Mucosa of stomach (tissue), 1 donor: ENCODE data around the gene ZBTB4.

ENCODE experiments used
- H3K27me3 ChIP-seq: one replicate; pipeline ENCODE4 v1.7.0; 2013; ENCODE audit warnings: mild to moderate bottlenecking, low read length; ENCODE audit not compliant: control insufficient read depth, insufficient read depth
- H3K36me3 ChIP-seq: one replicate; pipeline ENCODE4 v1.7.0; 2013; ENCODE audit warnings: low read length; ENCODE audit not compliant: control insufficient read depth, insufficient read depth
- H3K4me1 ChIP-seq: one replicate; pipeline ENCODE4 v1.7.0; 2013; ENCODE audit warnings: mild to moderate bottlenecking, low read length; ENCODE audit not compliant: control insufficient read depth, insufficient read depth
- H3K4me3 ChIP-seq: one replicate; pipeline ENCODE4 v1.7.0; 2013; ENCODE audit warnings: low read length
- H3K9ac ChIP-seq: one replicate; pipeline ENCODE4 v1.7.0; 2013; ENCODE audit warnings: mild to moderate bottlenecking, low read length, moderate library complexity
- H3K9me3 ChIP-seq: one replicate; pipeline ENCODE4 v1.7.0; 2013; ENCODE audit warnings: mild to moderate bottlenecking, low read length, moderate library complexity; ENCODE audit not compliant: control insufficient read depth
- donor health status: Pancreatic carcinoma.

ZBTB4 gene

DNA sequence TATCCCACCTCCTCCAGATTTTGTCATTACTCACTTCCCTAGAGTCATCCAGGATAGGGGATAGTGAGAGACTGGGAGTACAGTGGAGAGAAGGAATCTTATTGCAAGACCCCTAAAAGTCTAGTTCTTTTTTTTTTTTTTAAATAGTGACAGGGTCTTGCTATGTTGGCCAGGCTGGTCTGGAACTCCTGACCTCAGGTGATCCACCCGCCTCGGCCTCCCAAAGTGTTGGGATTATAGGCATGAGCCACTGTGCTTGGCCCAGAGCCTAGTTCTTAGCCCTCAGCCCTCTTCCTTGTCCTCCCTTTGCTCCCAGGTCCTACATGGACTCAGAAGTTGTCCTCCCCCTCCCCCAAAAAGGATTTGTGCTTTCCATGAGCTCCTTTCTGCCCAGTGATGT lies 37.3 kb downstream of the ZBTB4 start:
- Histone ChIP-seq H3K27me3 (peaks cover 77% of the 10 kb centered on the region), H3K36me3 (no peaks in the 10 kb centered on the region), H3K4me1 (peaks cover 41% of the 10 kb centered on the region), H3K9me3 (no peaks in the 10 kb centered on the region), H3K4me3 (no peak overlapping the region), H3K9ac (no peak overlapping the region)

DNA sequence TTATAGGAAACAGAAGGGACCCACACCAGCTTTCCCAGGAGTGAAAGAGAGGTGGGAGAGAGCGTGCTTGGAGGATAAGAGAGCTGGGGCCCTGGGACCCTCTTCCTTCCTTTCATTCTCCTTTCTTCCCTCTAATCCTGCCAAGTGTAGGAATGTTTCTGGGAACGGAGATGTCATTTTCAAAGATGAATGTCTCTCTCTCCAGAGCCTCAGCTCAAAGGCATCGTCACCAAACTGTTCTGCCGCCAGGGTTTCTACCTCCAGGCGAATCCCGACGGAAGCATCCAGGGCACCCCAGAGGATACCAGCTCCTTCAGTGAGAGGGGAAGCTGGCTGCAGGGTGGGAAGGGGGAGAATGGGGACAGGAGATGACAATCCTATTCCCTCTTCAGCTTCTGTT lies 38.2 kb downstream of the ZBTB4 start:
- Histone ChIP-seq H3K27me3 (peaks cover 68% of the 10 kb centered on the region), H3K4me3 (no peak overlapping the region), H3K9ac (no peak overlapping the region), H3K36me3 (no peaks in the 10 kb centered on the region), H3K9me3 (no peaks in the 10 kb centered on the region), H3K4me1 (peaks cover 43% of the 10 kb centered on the region)

DNA sequence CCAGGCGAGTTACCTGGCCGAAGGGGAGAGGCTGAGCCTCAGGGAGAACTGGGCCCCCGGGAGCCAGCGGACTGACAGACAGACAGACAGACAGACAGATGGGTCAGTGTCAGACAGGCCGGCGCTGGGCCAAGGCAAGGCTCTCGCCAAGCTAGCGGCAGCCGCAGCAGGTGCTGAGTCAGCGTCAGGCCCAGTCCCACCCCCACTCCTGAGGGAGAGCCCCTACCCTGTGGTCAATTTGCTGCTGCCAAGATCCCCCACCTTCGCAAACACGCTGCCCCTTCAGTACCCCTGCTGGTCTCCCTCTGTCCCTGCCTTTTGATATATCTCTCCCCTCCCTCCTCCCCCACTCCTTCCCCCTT lies 38.6 kb downstream of the ZBTB4 start:
- Histone ChIP-seq H3K4me1 (peaks cover 43% of the 10 kb centered on the region), H3K9me3 (no peaks in the 10 kb centered on the region), H3K9ac (no peak overlapping the region), H3K4me3 (no peak overlapping the region), H3K36me3 (no peaks in the 10 kb centered on the region), H3K27me3 (peaks cover 68% of the 10 kb centered on the region)

DNA sequence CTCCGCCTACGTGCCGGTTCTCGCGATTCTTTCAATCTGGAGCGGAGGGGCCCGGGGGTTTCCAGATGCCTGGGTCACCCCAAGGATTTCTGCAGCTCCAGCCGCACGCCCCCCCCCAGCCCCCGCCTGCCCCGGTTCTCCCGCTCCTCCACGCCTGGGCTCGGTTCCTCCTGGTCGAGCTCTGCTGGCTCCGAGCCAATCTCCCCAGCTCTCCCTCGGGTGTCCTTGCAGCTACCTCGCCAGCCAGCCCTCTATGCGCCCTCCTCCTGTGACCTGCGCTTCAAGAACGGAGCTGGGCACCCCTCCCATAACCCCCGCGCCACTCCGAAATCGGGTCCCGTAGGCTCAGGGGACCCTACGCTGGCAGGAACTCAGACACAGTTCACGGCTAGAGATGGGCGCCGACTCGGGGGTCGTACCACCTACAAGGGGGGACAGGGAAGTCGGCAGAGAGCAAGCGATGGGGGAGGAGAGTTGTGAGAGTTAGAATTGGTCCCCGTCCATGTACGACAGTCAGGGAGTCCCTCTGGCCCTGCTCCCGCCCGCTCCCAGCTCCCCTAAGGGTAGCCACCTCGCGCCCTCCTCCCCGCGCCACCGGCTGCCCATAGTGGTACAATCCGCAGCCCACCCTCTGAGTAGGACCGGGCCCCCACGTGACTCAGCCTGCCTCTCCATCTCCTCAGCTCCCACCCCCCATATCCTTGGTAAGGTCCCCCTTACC lies 39.2 kb downstream of the ZBTB4 start:
- Histone ChIP-seq H3K36me3 (no peaks in the 10 kb centered on the region), H3K9me3 (no peaks in the 10 kb centered on the region), H3K27me3 (peaks cover 69% of the 10 kb centered on the region), H3K4me1 (peaks cover 42% of the 10 kb centered on the region), H3K9ac (no peak overlapping the region), H3K4me3 (no peak overlapping the region)

DNA sequence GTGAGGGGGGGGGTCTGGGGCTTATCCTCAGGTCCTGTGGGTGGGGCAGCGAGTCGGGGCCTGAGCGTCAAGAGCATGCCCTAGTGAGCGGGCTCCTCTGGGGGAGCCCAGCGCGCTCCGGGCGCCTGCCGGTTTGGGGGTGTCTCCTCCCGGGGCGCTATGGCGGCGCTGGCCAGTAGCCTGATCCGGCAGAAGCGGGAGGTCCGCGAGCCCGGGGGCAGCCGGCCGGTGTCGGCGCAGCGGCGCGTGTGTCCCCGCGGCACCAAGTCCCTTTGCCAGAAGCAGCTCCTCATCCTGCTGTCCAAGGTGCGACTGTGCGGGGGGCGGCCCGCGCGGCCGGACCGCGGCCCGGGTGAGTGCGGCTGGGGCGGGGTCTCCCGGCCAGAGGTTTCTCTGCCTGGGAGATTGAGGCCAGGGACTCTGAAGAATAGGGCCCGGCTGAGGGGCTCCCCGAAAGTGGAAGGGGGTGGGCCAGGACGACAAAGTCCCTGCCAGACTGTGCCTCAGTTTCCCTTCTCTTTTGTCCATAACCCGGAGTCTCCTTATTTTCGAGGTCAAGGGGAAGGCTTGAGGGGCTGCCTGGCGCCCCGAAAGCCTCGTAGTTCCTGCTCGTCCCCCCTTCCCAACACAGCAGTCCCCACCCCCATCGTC lies 39.8 kb downstream of the ZBTB4 start, which contains the start of gene FGF11:
FGF11 (plus strand) TSS at position 51 of the 651 bp plus-strand sequence; CDS start at position 160, 109 bp downstream.
- Histone ChIP-seq H3K4me1 (peaks cover 42% of the 10 kb centered on the region), H3K9me3 (no peaks in the 10 kb centered on the region), H3K9ac (no peak within 1 kb of the TSS), H3K27me3 (peaks cover 66% of the 10 kb centered on the region), H3K4me3 (peak within 1 kb of the TSS; percentile 21), H3K36me3 (no peaks in the 10 kb centered on the region)

DNA sequence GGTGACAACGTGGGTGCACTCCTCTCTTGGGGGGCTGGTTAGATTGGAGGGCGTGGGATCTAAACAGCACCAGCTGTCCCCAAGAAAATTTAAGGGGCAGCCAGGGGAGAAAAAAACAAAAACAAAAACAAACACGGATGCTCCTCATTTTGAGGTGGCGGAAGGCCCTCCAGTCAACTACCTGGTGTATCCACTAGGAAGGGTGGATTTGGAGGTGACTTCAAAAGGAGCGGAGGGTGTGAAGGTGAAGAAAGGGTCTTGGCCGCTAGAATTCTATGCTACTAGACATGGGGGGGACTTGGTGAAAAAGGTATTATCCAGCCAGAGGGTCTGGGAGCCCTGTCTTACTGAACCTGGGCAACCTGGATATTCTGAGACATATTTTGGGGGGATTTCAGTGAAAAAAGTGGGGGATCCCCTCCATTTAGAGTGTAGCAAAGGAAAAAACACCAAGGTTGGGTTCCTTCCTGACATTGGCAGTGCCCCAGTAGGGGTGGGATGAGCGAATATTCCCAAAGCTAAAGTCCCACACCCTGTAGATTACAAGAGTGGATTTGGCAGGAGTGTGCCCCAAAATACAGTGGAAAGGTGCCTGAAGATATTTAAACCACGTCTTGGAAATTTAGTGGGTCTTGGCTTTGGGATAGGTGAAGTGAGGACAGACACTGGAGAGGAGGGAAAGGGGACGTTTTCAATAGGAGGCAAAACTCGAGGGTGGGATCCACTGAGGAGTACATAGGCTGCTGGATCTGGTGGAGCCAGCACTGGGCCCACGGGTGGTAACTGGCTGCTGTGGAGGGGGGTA lies 40.6 kb downstream of the ZBTB4 start:
- Histone ChIP-seq H3K9me3 (no peaks in the 10 kb centered on the region), H3K36me3 (no peaks in the 10 kb centered on the region), H3K27me3 (peaks cover 66% of the 10 kb centered on the region), H3K4me3 (no peak overlapping the region), H3K9ac (no peak overlapping the region), H3K4me1 (peaks cover 42% of the 10 kb centered on the region)

DNA sequence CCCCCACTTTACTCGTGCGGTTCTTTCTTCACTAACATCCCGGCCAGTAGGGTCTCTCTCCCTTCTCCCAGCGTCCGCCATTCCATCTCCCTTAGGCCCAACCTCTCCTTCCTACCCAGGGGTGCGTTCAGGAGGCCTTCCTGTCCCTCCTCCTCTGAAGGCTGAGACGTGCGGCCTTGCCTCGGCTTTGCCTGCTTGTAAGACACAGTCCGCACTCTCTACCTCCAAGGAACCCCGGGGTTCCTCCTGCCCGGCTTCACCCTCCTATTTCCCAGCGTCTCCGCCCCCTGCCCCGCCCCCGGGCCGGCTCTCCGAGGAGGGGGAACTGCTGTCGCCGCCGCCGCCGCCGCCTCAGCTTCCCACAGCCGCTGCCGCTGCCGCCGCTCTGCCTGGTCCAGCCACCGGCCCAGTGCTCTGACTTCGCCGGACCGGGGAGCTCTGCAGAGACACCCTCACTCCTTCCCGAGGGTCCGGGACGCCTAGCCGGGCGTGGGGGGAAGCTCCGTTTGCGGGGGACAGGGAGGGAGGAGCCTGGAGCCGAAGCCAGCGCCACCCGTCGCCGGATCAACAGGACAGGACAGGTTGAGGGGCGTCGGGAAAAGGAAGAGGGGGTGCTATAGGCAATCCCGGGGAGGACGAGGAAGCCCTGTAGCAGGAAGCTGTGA lies 41.3 kb downstream of the ZBTB4 start:
- H3K4me3 ChIP-seq = no peak overlapping the region
- peaks cover 42% of the 10 kb centered on the region for H3K4me1 ChIP-seq
- H3K9ac ChIP-seq = peak overlapping the region; percentile 17
- H3K9me3 ChIP-seq = no peaks in the 10 kb centered on the region
- H3K27me3 ChIP-seq = peaks cover 65% of the 10 kb centered on the region
- H3K36me3 ChIP-seq = no peaks in the 10 kb centered on the region

DNA sequence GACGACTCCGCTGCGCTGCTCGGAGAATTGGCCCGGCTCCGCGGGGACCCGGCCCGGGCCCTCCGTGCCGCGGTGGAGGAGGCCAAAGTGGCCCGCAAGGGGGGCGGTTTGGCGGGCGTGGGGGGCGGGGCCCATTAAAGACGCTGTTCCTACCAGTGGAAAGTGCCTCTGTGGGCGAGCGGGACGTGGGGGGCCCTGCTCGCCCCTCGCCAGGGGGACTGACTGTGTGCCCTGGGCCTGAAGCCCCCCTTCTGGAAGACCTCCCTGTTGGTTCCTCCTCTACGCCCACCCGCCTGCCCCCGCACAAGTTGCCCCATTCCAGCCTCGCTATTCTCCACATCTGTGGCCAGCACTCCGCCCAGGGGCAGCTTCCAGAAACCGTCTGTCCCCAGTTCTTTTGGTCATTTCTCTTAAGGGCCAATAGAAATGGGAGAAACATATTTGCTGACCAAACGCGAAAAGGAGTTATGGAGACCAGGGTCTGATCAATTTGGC lies 42.0 kb downstream of the ZBTB4 start:
- H3K27me3 ChIP-seq = peaks cover 59% of the 10 kb centered on the region
- H3K36me3 ChIP-seq = no peaks in the 10 kb centered on the region
- peak overlapping the region; percentile 85 for H3K9ac ChIP-seq
- H3K4me3 ChIP-seq = no peak overlapping the region
- no peaks in the 10 kb centered on the region for H3K9me3 ChIP-seq
- peaks cover 42% of the 10 kb centered on the region for H3K4me1 ChIP-seq

DNA sequence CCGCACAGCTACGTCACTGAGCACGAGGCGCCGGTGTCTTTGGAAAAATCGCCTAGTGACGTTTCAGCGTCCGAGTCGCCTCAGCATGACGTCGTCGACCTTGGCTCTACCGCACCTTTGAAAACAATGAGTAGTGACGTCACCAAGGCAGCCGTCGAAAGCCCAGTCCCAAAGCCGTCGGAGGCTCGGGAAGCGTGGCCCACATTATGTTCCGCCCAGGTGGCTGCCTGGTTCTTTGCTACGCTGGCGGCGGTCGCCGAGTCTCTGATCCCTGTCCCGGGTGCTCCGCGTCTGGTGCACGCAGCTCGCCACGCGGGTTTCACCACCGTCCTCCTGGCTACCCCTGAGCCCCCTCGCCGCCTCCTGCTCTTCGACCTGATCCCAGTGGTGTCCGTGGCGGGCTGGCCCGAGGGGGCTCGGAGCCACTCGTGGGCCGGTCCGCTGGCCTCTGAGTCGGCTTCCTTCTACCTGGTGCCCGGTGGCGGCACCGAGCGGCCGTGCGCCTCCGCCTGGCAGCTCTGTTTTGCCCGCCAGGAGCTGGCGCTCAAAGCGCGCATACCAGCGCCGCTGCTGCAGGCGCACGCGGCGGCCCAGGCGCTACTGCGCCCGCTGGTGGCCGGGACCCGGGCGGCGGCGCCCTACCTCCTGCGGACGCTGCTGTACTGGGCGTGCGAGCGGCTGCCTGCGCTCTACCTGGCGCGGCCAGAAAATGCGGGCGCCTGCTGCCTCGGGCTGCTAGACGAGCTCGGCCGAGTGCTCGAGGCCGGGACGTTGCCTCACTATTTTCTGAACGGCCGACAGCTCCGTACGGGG lies 42.7 kb downstream of the ZBTB4 start:
- Histone ChIP-seq H3K4me3 (peak overlapping the region; percentile 72), H3K9me3 (no peaks in the 10 kb centered on the region), H3K4me1 (peaks cover 42% of the 10 kb centered on the region), H3K27me3 (peaks cover 55% of the 10 kb centered on the region), H3K36me3 (no peaks in the 10 kb centered on the region), H3K9ac (peak overlapping the region; percentile 85)

DNA sequence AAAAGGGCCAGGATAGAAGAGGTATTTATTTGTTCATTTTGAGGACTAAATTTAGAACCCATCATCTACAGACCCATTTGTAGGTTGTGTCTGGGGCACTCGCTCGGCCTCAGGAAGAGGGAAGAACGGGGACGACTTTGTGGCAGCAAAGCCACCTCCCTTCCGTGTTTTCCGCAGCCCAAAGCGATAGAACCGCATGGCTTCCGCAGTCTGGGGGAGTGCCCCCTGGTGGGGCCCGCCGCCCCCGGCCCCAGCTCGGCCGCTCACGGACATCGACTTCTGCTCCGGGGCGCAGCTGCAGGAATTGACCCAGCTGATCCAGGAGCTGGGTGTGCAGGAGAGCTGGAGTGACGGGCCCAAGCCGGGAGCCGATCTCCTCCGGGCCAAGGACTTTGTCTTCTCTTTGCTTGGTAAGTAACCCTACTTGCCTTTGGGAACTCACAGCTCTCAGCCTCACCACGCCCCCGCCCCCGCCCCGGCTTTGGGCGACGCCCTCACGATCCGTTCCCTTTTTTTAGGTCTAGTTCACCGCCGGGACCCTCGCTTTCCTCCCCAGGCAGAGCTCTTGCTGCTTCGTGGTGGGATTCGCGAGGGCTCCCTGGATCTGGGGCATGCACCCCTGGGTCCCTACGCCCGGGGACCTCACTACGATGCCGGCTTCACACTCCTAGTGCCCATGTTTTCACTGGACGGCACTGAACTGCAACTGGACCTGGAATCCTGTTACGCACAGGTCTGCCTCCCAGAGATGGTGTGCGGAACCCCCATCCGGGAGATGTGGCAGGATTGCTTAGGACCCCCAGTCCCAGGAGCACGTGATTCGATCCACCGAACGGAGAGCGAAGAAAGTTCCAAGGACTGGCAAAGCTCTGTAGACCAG lies 43.5 kb downstream of the ZBTB4 start:
- Histone ChIP-seq H3K9ac (peak overlapping the region; percentile 85), H3K27me3 (peaks cover 46% of the 10 kb centered on the region), H3K4me3 (peak overlapping the region; percentile 72), H3K4me1 (peaks cover 40% of the 10 kb centered on the region), H3K36me3 (no peaks in the 10 kb centered on the region), H3K9me3 (no peaks in the 10 kb centered on the region)
